HFF-Myc (cell line): ENCODE data around the gene RGS11.

Experiments used
- DNase-seq: peaks from one replicate; pipeline ENCODE4 v3.0.0-alpha.2; 2011; ENCODE audit warnings: low read depth; ENCODE audit errors: extremely low read depth
- H3K4me3 ChIP-seq: replicated peaks from 2 replicates; pipeline ENCODE4 v1.5.1; 2011; ENCODE audit warnings: low read depth, mild to moderate bottlenecking, control low read depth, low read length
- TF ChIP-seq, protein P1 (sequence below): IDR thresholded peaks from 2 replicates; pipeline ENCODE4 v1.5.1; 2012; ENCODE audit warnings: mild to moderate bottlenecking, low read depth, low read length, control low read depth; ENCODE audit errors: missing control alignments

The RGS11 gene

DNA sequence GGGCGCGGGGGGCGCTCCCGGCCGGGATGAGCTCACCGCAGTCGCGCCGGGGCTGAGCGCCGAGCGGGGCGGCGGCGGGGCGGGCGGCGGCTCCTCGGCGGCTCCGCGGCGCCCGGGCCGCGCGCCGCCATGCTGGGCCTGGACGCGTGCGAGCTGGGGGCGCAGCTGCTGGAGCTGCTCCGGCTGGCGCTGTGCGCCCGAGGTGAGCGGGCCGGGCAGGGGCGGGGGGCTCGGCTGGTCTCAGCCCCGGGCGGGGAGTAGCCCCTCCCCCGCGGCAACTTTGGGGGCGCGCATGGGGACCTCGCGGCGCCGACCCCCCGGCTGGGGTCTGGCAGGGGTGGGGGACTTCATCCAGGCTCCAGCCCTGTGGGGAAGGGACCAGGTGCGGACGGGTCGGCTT lies 4.8 kb upstream of the RGS11 start, which contains the start of gene ARHGDIG:
Gene ARHGDIG (plus strand): TSS at position 40 of the 400 bp plus-strand sequence. CDS start 90 bp downstream, at position 130.
- TF ChIP-seq, protein P1, sequence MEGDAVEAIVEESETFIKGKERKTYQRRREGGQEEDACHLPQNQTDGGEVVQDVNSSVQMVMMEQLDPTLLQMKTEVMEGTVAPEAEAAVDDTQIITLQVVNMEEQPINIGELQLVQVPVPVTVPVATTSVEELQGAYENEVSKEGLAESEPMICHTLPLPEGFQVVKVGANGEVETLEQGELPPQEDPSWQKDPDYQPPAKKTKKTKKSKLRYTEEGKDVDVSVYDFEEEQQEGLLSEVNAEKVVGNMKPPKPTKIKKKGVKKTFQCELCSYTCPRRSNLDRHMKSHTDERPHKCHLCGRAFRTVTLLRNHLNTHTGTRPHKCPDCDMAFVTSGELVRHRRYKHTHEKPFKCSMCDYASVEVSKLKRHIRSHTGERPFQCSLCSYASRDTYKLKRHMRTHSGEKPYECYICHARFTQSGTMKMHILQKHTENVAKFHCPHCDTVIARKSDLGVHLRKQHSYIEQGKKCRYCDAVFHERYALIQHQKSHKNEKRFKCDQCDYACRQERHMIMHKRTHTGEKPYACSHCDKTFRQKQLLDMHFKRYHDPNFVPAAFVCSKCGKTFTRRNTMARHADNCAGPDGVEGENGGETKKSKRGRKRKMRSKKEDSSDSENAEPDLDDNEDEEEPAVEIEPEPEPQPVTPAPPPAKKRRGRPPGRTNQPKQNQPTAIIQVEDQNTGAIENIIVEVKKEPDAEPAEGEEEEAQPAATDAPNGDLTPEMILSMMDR, result no peak
- 0 out of 2 replicates have a peak within 1 kb of the TSS, but pooled peaks have one; percentile 4 for H3K4me3 ChIP-seq
- no peak for DNase-seq

DNA sequence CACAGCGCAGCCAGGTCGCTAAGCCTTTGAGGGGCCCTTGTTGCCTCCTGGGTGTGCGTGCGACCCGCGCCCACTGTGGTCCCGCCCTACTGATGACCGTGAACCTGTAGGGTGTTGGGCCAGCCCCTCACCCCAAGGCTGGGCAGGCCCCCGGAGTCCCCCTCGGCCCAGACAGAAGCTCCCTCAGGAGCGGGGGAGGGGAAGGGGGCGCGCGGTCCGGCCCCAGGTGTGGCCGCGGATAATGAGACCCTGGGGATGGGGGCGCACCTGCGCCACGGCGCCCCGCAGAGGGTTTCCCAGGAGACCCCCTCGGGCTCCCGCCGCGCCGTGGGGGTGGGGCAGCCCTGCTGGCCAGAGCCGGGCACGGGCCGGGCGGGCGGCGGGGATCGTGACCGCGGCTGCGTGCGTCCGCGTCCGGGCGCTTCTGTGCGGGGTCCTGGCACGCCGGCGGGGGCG lies 4.3 kb upstream of the RGS11 start:
- H3K4me3 ChIP-seq, result no peak overlapping the region
- TF ChIP-seq, protein P1, result no peak
- DNase-seq, result no peak

DNA sequence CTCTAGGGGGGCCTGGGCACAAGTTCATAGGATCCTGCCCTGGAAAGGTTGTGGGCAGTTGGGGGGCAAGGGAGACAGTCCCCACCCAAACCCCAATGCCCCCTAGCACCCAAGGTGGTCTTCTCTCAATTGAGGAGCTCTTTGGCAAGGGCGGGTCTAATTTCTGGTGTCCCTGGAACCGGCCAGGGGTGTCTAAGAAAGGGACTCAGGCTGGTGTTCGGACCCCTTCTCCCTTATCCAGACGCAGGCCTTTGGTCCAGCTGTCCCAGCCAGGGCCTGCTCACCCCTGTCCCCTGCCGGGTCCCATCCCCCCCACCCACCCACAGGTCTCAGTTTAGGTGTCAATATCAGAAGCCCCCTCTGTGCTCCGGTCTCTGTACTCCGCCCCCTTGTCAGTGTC lies 3.8 kb upstream of the RGS11 start:
- TF ChIP-seq, protein P1, result no peak
- DNase-seq, result no peak
- H3K4me3 ChIP-seq, result no peak overlapping the region

DNA sequence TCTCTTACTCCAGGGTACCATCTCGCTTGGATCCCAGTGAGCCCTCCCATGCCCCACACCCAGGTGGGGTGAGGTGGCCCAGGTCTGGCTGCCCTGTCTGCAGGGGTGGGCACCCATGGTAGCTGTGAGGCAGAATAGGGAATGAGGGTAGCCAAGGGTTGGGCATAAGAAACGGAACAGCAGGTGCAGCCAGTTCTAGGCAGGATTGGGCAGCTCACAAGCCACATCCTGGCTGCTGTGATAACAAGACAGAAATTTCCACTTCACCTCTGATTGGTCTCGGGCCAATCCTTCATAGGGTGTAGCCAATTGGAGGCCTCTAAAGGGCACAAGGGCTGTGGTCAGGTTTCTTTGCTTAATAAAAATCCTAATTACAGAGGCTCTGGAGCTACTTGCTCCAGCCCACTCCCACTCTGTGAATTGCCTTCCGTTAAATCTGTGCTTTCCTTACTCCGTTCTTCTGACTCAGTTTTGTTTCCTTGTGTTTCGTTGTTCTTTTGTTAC lies 3.2 kb upstream of the RGS11 start:
- TF ChIP-seq, protein P1, result no peak
- DNase-seq, result peak; percentile 2
- H3K4me3 ChIP-seq, result no peak overlapping the region

DNA sequence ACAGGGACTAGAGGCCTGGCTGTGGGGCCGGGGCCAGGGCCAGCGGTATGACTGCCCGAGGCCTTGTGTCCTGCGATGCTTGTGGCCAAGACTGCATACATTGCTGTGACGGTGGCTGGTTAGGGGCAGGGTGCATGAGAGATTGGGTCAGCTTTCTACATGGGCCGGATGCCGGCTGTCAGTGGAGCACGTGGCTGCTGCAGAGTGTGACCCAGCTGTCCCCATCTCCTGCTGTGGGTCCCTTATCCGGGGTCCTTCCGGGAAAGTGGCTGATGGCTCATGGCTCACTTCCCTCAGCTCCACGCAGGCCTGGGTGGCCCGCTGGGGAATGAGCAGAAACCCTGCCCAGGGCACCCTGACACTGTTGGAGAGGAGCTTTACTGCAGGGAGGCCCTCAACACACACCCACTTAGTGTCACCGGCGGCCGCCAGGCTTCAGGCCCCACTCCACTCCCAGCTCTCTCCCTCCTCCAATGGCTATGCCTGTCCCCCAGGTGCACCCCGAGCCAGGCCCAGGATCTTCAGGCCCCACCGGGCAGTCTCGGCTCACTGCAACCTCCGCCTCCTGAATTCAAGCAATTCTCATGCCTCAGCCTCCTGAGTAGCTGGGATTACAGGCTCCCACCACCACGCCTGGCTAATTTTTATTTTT lies 808 bp upstream of the RGS11 start:
- TF ChIP-seq, protein P1, result no peak
- no peak for DNase-seq
- no peak overlapping the region for H3K4me3 ChIP-seq

DNA sequence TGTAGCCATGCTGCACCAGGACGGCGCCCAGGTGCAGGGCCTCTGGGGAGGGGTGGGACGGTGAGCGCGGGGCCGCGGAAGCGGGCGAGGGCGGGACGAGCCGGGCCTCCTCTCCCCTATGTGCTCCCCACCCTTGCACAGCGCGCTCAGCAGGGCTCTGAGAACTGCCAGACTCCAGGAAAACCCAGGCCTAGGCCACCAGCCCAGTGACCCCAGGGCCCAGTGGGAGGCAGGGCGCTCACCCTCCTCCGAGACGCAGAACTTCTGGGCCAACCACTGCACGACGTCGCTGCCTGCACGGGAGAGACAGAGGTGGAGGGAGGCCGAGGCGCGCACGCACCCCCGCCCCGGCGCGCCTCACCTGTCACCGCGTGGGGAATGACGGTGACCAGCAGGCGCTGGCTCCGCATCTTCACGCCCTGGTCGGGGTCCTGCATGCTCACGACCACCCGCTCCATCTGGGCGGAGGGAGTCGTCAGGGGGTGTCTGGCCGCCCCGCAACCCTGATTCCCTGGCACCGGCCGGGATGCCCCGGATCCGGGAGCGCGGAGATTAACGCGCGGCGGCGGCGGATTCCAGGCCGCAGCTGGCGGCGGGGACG lies 603 bp downstream of the RGS11 start:
- peak overlapping the region; percentile 9; the same call in 1 of the 2 replicates for H3K4me3 ChIP-seq
- TF ChIP-seq, protein P1, result no peak
- DNase-seq, result no peak
